ENCODE measurements around the gene DAB1. TPM values are rescaled to one million over a fixed set of nuclear protein-coding genes. Genes with fewer than 3 reads are reported as not detected.
"Not testable (repeated sequence)": the region's sequence is repeated elsewhere in the genome, so short reads cannot be mapped to it uniquely, and the experiment has no call there.

DAB1 gene
- polyA plus RNA-seq, 4 donors = 5.0 to 6.5 (median 6.1) TPM

- no peak for DNase-seq (ENCODE audit: low read depth in 4 of 4, low spot score in 2 of 4)
Observed at GRCh38 chr1:57094749-57095148, 329.1 kb downstream of the DAB1 start.

- DNase-seq (ENCODE audit: low read depth in 4 of 4, low spot score in 2 of 4) = no peak
Observed at GRCh38 chr1:57093122-57093521, 330.7 kb downstream of the DAB1 start.

GRCh38 chr1:57091642-57092041 is 332.2 kb downstream of the DAB1 start:
- no peak for DNase-seq (ENCODE audit: low read depth in 4 of 4, low spot score in 2 of 4)

- no peak for DNase-seq (ENCODE audit: low read depth in 4 of 4, low spot score in 2 of 4)
Observed at GRCh38 chr1:57089855-57090254, 334.0 kb downstream of the DAB1 start.

GRCh38 chr1:57089221-57089620 is 334.6 kb downstream of the DAB1 start:
- DNase-seq (ENCODE audit: low read depth in 4 of 4, low spot score in 2 of 4) = no peak

GRCh38 chr1:57088653-57089052 is 335.2 kb downstream of the DAB1 start:
- DNase-seq (ENCODE audit: low read depth in 4 of 4, low spot score in 2 of 4) = no peak

- not testable (repeated sequence) for DNase-seq (ENCODE audit: low read depth in 4 of 4, low spot score in 2 of 4)
Observed at GRCh38 chr1:57087660-57088059, 336.2 kb downstream of the DAB1 start.

- no peak for DNase-seq (ENCODE audit: low read depth in 4 of 4, low spot score in 2 of 4)
Observed at GRCh38 chr1:57086154-57086553, 337.7 kb downstream of the DAB1 start.

- DNase-seq (ENCODE audit: low read depth in 4 of 4, low spot score in 2 of 4) = no peak
Observed at GRCh38 chr1:57084701-57085100, 339.2 kb downstream of the DAB1 start.

- no peak for DNase-seq (ENCODE audit: low read depth in 4 of 4, low spot score in 2 of 4)
Observed at GRCh38 chr1:57082711-57083439, 341.0 kb downstream of the DAB1 start.

GRCh38 chr1:57079454-57080157 is 344.3 kb downstream of the DAB1 start:
- no peak for DNase-seq (ENCODE audit: low read depth in 4 of 4, low spot score in 2 of 4)

- no peak for DNase-seq (ENCODE audit: low read depth in 4 of 4, low spot score in 2 of 4)
Observed at GRCh38 chr1:57072401-57073110, 351.3 kb downstream of the DAB1 start.

- peak in 1 of 4 donors; percentile 19 for DNase-seq (ENCODE audit: low read depth in 4 of 4, low spot score in 2 of 4)
Observed at GRCh38 chr1:57067863-57068262, 356.0 kb downstream of the DAB1 start.

- no peak for DNase-seq (ENCODE audit: low read depth in 4 of 4, low spot score in 2 of 4)
Observed at GRCh38 chr1:57066980-57067610, 356.8 kb downstream of the DAB1 start.

GRCh38 chr1:57065442-57065841 is 358.4 kb downstream of the DAB1 start:
- no peak for DNase-seq (ENCODE audit: low read depth in 4 of 4, low spot score in 2 of 4)

GRCh38 chr1:57064379-57065140 is 359.3 kb downstream of the DAB1 start:
- DNase-seq (ENCODE audit: low read depth in 4 of 4, low spot score in 2 of 4) = peak in 1 of 4 donors; percentile 23

- DNase-seq (ENCODE audit: low read depth in 4 of 4, low spot score in 2 of 4) = no peak
Observed at GRCh38 chr1:57063406-57064125, 360.3 kb downstream of the DAB1 start.

- no peak for DNase-seq (ENCODE audit: low read depth in 4 of 4, low spot score in 2 of 4)
Observed at GRCh38 chr1:57061369-57061768, 362.5 kb downstream of the DAB1 start.

GRCh38 chr1:57060451-57060850 is 363.4 kb downstream of the DAB1 start:
- DNase-seq (ENCODE audit: low read depth in 4 of 4, low spot score in 2 of 4) = no peak
